Natural killer cell (primary cell): ENCODE results near the gene OTOGL. TPM values are rescaled to one million over a fixed set of nuclear protein-coding genes. Genes with fewer than 3 reads are reported as not detected.

Source experiments
- ATAC-seq, 3 donors: fragments of 150-1000 bp in 2 of 3; fragments of 200-7000 bp in 1 of 3; cut with Tn5 transposase; 1 replicate in 1 of 3; 2 replicates in 2 of 3; pipeline ENCODE4 v1.10.0; 2021; ENCODE audit warnings: mild to moderate bottlenecking in 2 of 3, moderate library complexity in 2 of 3
- DNase-seq, 2 donors: peaks; one replicate each; pipeline versions ENCODE4 v3.0.0 to v3.0.0-alpha.2; 2013 to 2021; ENCODE audit warnings: mixed read lengths in 1 of 2
- H3K27ac ChIP-seq: one replicate; pipeline ENCODE4 v1.5.1; 2013; ENCODE audit warnings: mild to moderate bottlenecking, low read length
- H3K27me3 ChIP-seq: one replicate; pipeline ENCODE4 v1.6.1; 2013; ENCODE audit warnings: low read length; ENCODE audit not compliant: control insufficient read depth, insufficient read depth
- H3K36me3 ChIP-seq: one replicate; pipeline ENCODE4 v1.6.1; 2013; ENCODE audit warnings: low read length; ENCODE audit not compliant: control insufficient read depth, insufficient read depth
- H3K4me1 ChIP-seq: one replicate; pipeline ENCODE4 v1.6.1; 2013; ENCODE audit warnings: low read length; ENCODE audit not compliant: control insufficient read depth, insufficient read depth
- H3K4me3 ChIP-seq: one replicate; pipeline ENCODE4 v1.5.1; 2013; ENCODE audit warnings: low read length
- H3K9me3 ChIP-seq: one replicate; pipeline ENCODE4 v1.6.1; 2013; ENCODE audit warnings: low read length; ENCODE audit not compliant: control insufficient read depth, insufficient read depth
- H3K27ac Mint-ChIP-seq, 2 donors: one replicate each; pipeline ENCODE4 v1.8.0; 2022; ENCODE audit warnings: mild to moderate bottlenecking in 2 of 2, mixed read lengths in 2 of 2, moderate library complexity in 1 of 2
- H3K27me3 Mint-ChIP-seq, 2 donors: one replicate each; pipeline ENCODE4 v1.8.0; 2022; ENCODE audit warnings: low read depth in 2 of 2, mixed read lengths in 2 of 2
- H3K36me3 Mint-ChIP-seq: one replicate; pipeline ENCODE4 v1.8.0; 2022; ENCODE audit warnings: mixed read lengths
- H3K4me1 Mint-ChIP-seq, 2 donors: one replicate each; pipeline ENCODE4 v1.8.0; 2022; ENCODE audit warnings: mixed read lengths in 2 of 2
- H3K4me3 Mint-ChIP-seq: one replicate; pipeline ENCODE4 v1.8.0; 2022; ENCODE audit warnings: mild to moderate bottlenecking, moderate library complexity, mixed read lengths
- H3K9me3 Mint-ChIP-seq, 2 donors: one replicate each; pipeline ENCODE4 v1.8.0; 2022; ENCODE audit warnings: mixed read lengths in 2 of 2
- whole genome bisulfite sequencing: methylation state at CpG from one replicate; pipeline ENCODE4 v1.1.7; 2013; ENCODE audit warnings: missing lambda C conversion rate; ENCODE audit not compliant: insufficient coverage; 5-methylcytosine and 5-hydroxymethylcytosine counted together
- intact Hi-C: fragments of 100-400 bp; cut with micrococcal nuclease; formaldehyde crosslinking; loops from one replicate; pipeline ENCODE4 v1.14.2; 2022
- total RNA-seq, 4 donors: library from RNA; stranded (reverse); fragments of 120-200 nt in 1 of 4; gene quantifications; one replicate each; pipeline versions ENCODE4 v1.2.3 to v1.2.4, GENCODE V29; 2013 to 2022
- TF ChIP-seq, protein P1 (sequence below): fragments of 200-600 bp; IDR thresholded peaks from one replicate; pipeline ENCODE4 v1.8.0; 2022; ENCODE audit warnings: antibody characterized with exemption

Gene OTOGL
- total RNA-seq, 3 donors from 2014 or later (not counting 1 experiment from before 2014, with no cell fraction given): not detected

DNA sequence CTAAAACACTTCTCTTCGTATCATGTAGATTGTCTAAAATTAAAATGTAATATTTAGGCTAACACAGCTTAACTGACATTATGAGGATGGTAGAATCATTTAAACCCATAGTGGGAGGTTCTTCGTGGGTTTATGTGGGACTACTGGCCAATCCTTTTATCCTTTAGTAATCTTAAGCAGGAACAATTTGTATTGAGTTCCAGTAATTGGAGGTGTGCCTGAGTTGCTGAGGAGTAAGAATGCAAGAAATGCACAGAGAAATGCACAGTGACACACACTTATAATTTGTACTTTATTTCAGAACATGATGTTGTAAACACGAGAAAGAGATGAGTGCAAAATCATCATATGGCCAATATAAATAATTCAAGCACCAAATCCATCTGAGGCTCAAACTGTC is 22.3 kb downstream of the OTOGL start:
- intact Hi-C loops: no loop called here
- Mint-ChIP-seq H3K9me3 (no peaks in the 10 kb centered on the region), H3K36me3 (no peaks in the 10 kb centered on the region), H3K4me3 (no peak overlapping the region), H3K27ac (no peak overlapping the region), H3K27me3 (peaks cover 0 to 3% of the 10 kb centered on the region in 2 donors), H3K4me1 (no peaks in the 10 kb centered on the region)
- H3K4me1 ChIP-seq: no peaks in the 10 kb centered on the region
- TF ChIP-seq, protein P1, sequence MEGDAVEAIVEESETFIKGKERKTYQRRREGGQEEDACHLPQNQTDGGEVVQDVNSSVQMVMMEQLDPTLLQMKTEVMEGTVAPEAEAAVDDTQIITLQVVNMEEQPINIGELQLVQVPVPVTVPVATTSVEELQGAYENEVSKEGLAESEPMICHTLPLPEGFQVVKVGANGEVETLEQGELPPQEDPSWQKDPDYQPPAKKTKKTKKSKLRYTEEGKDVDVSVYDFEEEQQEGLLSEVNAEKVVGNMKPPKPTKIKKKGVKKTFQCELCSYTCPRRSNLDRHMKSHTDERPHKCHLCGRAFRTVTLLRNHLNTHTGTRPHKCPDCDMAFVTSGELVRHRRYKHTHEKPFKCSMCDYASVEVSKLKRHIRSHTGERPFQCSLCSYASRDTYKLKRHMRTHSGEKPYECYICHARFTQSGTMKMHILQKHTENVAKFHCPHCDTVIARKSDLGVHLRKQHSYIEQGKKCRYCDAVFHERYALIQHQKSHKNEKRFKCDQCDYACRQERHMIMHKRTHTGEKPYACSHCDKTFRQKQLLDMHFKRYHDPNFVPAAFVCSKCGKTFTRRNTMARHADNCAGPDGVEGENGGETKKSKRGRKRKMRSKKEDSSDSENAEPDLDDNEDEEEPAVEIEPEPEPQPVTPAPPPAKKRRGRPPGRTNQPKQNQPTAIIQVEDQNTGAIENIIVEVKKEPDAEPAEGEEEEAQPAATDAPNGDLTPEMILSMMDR: no peak
- WGBS: 87% methylated on average over 2 of the region's 3 CpGs
- no peak for DNase-seq
- no peaks in the 10 kb centered on the region for H3K36me3 ChIP-seq
- no peaks in the 10 kb centered on the region for H3K9me3 ChIP-seq
- no peak overlapping the region for H3K4me3 ChIP-seq
- no peak overlapping the region for H3K27ac ChIP-seq
- no peaks in the 10 kb centered on the region for H3K27me3 ChIP-seq
- no peak for ATAC-seq

DNA sequence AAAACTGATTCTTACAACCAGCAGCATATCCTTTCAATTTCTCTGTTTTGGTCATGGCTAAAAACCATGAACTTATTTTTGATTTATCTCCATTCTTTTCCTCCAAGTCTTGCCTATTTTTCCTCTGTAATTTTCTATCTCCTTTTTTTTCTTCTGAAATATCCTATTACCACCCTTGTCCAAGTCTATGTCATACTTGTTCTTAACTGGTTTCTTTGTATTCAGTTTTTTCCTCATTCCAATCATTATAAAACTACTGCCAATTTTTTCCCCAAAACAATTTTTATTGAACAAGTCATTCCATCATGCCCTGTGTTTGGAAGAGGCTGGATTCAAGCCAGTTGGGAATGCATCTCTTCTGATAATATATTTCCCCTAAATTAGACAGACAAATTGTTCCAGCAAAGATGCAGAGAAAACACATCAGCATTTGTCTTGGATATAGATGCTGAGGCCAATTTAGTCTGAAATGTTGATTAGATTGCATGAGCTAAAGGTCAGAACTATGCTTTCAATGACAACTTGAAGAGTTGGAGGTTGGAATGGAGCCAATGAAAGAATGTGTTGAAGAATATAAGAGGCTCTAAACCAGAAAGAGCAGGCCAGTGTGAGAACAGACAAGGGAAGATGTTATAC is 30.7 kb downstream of the OTOGL start:
- Mint-ChIP-seq H3K36me3 (no peaks in the 10 kb centered on the region), H3K27me3 (peaks cover 0 to 3% of the 10 kb centered on the region in 2 donors), H3K4me3 (no peak overlapping the region), H3K9me3 (no peaks in the 10 kb centered on the region), H3K4me1 (peaks cover 0 to 8% of the 10 kb centered on the region in 2 donors), H3K27ac (no peak overlapping the region)
- Histone ChIP-seq H3K27ac (no peak overlapping the region), H3K9me3 (no peaks in the 10 kb centered on the region), H3K4me3 (no peak overlapping the region), H3K4me1 (no peaks in the 10 kb centered on the region), H3K27me3 (no peaks in the 10 kb centered on the region), H3K36me3 (no peaks in the 10 kb centered on the region)
- DNase-seq: no peak
- ATAC-seq: no peak
- intact Hi-C loops: no loop called here
- TF ChIP-seq, protein P1: no peak

DNA sequence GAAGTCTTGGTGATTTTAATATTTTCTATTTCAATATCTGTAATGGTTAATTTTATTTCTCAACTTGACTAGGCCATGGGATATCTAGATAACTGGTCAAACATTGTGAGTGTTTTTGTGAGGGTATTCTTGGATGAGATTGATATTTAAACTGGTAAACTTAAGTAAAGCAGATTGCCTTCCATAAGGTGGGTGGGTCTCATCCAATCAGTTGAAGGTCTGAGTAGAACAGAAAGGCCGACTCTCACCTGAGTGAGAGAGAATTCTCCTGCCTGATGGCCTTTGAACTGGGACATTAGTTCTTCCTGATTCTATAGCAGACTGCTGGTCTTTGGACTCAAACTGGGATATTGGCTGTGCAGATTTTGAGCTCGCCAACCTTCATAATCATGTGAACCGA is 36.3 kb downstream of the OTOGL start:
- 96% methylated on average over 3 of the region's 3 CpGs for WGBS
- intact Hi-C loops: no loop called here
- Mint-ChIP-seq H3K9me3 (no peaks in the 10 kb centered on the region), H3K4me3 (no peak overlapping the region), H3K4me1 (no peaks in the 10 kb centered on the region), H3K36me3 (no peaks in the 10 kb centered on the region), H3K27me3 (peaks cover 0 to 7% of the 10 kb centered on the region in 2 donors), H3K27ac (no peak overlapping the region)
- no peak for DNase-seq
- H3K9me3 ChIP-seq: no peaks in the 10 kb centered on the region
- TF ChIP-seq, protein P1: no peak
- H3K27ac ChIP-seq: no peak overlapping the region
- no peaks in the 10 kb centered on the region for H3K27me3 ChIP-seq
- ATAC-seq: no peak
- H3K4me3 ChIP-seq: no peak overlapping the region
- no peaks in the 10 kb centered on the region for H3K36me3 ChIP-seq
- H3K4me1 ChIP-seq: no peaks in the 10 kb centered on the region

DNA sequence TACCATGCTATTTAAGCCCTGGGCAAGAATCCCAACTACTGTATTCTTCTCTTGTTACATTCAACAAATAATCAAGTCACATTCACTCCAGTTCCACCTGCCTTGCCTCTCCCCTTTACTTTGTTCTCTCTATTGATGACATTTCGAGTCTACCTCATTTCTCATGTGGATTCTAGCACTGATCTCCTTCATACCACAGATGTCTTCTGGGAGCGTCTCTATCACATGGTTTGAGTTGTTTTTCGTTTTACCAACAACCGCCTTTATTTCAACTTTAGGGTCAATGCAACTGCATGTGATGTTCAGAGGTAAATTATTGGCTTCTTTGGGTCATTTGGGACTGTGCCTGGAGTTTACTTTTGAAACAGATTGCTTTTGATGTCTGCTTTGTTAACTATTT is 40.7 kb downstream of the OTOGL start:
- Histone ChIP-seq H3K36me3 (no peaks in the 10 kb centered on the region), H3K4me3 (no peak overlapping the region), H3K4me1 (no peaks in the 10 kb centered on the region), H3K27ac (no peak overlapping the region), H3K9me3 (no peaks in the 10 kb centered on the region), H3K27me3 (no peaks in the 10 kb centered on the region)
- 89% methylated on average over 4 of the region's 4 CpGs for WGBS
- ATAC-seq (no peak), DNase-seq (no peak)
- no peak overlapping the region for H3K4me3 Mint-ChIP-seq
- no peaks in the 10 kb centered on the region for H3K9me3 Mint-ChIP-seq
- TF ChIP-seq, protein P1: no peak
- H3K27me3 Mint-ChIP-seq: peaks cover 0 to 13% of the 10 kb centered on the region in 2 donors
- intact Hi-C loops: no loop called here
- no peaks in the 10 kb centered on the region for H3K4me1 Mint-ChIP-seq
- no peak overlapping the region for H3K27ac Mint-ChIP-seq
- H3K36me3 Mint-ChIP-seq: no peaks in the 10 kb centered on the region
